Lung (tissue), 12 donors: Measurements from ENCODE around the gene ZNF532. TPM values are rescaled to one million over a fixed set of nuclear protein-coding genes. Genes with fewer than 3 reads are reported as not detected.

Experiments used
- ATAC-seq: fragments of 200-7000 bp; cut with Tn5 transposase; one replicate; pipeline ENCODE4 v1.9.1; 2020; ENCODE audit warnings: moderate number of reproducible peaks; ENCODE audit not compliant: insufficient read depth, low FRiP score
- DNase-seq, 3 donors: peaks; one replicate each; pipeline ENCODE4 v3.0.0-alpha.2; 2013 to 2017
- H3K27ac ChIP-seq, 2 donors: one replicate each; pipeline ENCODE4 v1.5.1; 2013; ENCODE audit warnings: mild to moderate bottlenecking in 2 of 2, moderate library complexity in 2 of 2, control low read depth in 1 of 2, inconsistent platforms in 1 of 2, low read depth in 1 of 2, low read length in 1 of 2
- H3K27me3 ChIP-seq, 3 donors: one replicate each; pipeline ENCODE4 v1.5.1; 2013; ENCODE audit warnings: low read length in 2 of 3; ENCODE audit not compliant: control insufficient read depth in 3 of 3, insufficient read depth in 3 of 3
- H3K36me3 ChIP-seq, 4 donors: one replicate each; pipeline ENCODE4 v1.5.1; 2013; ENCODE audit warnings: low read length in 4 of 4, mild to moderate bottlenecking in 1 of 4, moderate library complexity in 1 of 4; ENCODE audit not compliant: control insufficient read depth in 4 of 4, insufficient read depth in 4 of 4
- H3K4me1 ChIP-seq, 5 donors: one replicate each; pipeline ENCODE4 v1.5.1; 2013; ENCODE audit warnings: low read length in 5 of 5, mild to moderate bottlenecking in 2 of 5, moderate library complexity in 1 of 5; ENCODE audit not compliant: control insufficient read depth in 5 of 5, insufficient read depth in 5 of 5
- H3K4me3 ChIP-seq: one replicate; pipeline ENCODE4 v1.5.1; 2013; ENCODE audit warnings: mild to moderate bottlenecking, control low read depth, moderate library complexity
- H3K9ac ChIP-seq, 2 donors: one replicate each; pipeline ENCODE4 v1.5.1; 2013; ENCODE audit warnings: low read length in 2 of 2, control low read depth in 1 of 2; ENCODE audit not compliant: insufficient read depth in 1 of 2
- H3K9me3 ChIP-seq, 4 donors: one replicate each; pipeline ENCODE4 v1.5.1; 2013; ENCODE audit warnings: low read length in 3 of 4, mild to moderate bottlenecking in 1 of 4, moderate library complexity in 1 of 4; ENCODE audit not compliant: control insufficient read depth in 4 of 4, insufficient read depth in 3 of 4
- CTCF ChIP-seq: IDR thresholded peaks from 2 replicates; pipeline ENCODE4 v1.5.1; 2012; ENCODE audit warnings: mild to moderate bottlenecking; ENCODE audit errors: control extremely low read depth, extremely low read depth
- WGBS, 2 donors: extraction: QIAGEN DNeasy Blood & Tissue Kit; methylation state at CpG; one replicate each; pipeline ENCODE4 v1.1.7; 2013; 5-methylcytosine and 5-hydroxymethylcytosine counted together
- polyA plus RNA-seq, 2 donors: library from polyadenylated mRNA; stranded (reverse); fragments of 200-250 nt; gene quantifications; one replicate each; pipeline ENCODE4 v1.2.1, GENCODE V29; 2013
- total RNA-seq, 2 donors: library from RNA; depleted of rRNA in 1 of 2; stranded (reverse); fragments of >200 nt in 1 of 2; gene quantifications; one replicate each; pipeline ENCODE4 v1.2.1, GENCODE V29; 2014 to 2021
- donor health status: control.
- donor health status: control.
- donor health status: Bipolar disorder and iron deficiency.
- donor health status: healthy.
- donor health status: DM: yes; HTN: yes; CAD: no.

Gene ZNF532
- total and polyA plus RNA-seq, 4 donors = 12.3 to 128 (median 38.6) TPM

GRCh38 chr18:58958628-58959027 is 94.0 kb downstream of the ZNF532 start:
- ATAC-seq = no peak
- Histone ChIP-seq H3K9ac (no peak overlapping the region), H3K4me3 (no peak overlapping the region), H3K9me3 (no peaks in the 10 kb centered on the region), H3K27me3 (no peaks in the 10 kb centered on the region), H3K36me3 (peaks cover 5 to 49% (median 24%) of the 10 kb centered on the region in 4 donors), H3K27ac (no peak overlapping the region), H3K4me1 (peaks cover 0 to 4% (median under 1%) of the 10 kb centered on the region in 5 donors)
- WGBS, 2 donors = 88 to 94% methylated on average over 3 of the region's 3 CpGs
- no peak for DNase-seq
- TF ChIP-seq CTCF = no peak

DNA sequence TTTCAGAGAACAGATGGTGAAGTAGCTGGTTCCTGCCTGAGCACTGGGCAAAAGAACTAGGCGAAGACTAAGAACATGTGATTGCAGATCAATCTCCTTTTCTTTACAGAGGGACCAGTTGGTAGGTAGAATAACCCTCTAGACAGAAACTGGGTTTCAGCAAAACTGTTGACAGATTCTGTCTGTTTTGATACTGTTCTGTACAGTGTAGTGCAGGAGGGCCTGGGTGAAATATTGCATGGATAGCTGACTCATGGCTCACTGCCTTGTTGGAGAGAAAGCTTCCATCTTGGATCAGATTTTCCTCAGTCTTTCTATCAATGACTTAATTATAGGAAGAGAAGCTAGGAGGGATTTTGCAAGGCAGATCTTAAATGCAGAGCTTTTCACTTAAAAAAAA is 95.8 kb downstream of the ZNF532 start:
- H3K27ac ChIP-seq = no peak overlapping the region

GRCh38 chr18:58960946-58961722 is 96.5 kb downstream of the ZNF532 start:
- Histone ChIP-seq H3K27me3 (no peaks in the 10 kb centered on the region), H3K27ac (no peak overlapping the region), H3K9me3 (no peaks in the 10 kb centered on the region), H3K4me1 (peaks cover 0 to 17% (median 6%) of the 10 kb centered on the region in 5 donors), H3K36me3 (peaks cover 5 to 31% (median 17%) of the 10 kb centered on the region in 4 donors), H3K4me3 (no peak overlapping the region), H3K9ac (no peak overlapping the region)
- DNase-seq (no peak), ATAC-seq (no peak)
- TF ChIP-seq CTCF = no peak
- WGBS, 2 donors = 94% methylated on average over 14 of the region's 14 CpGs

More for the DNA sequence above, 95.8 kb downstream of the ZNF532 start:
- WGBS, 2 donors = 44 to 93% methylated on average over 1 of the region's 1 CpG
- TF ChIP-seq CTCF = no peak
- H3K9me3 ChIP-seq = no peaks in the 10 kb centered on the region
- H3K36me3 ChIP-seq = peaks cover 5 to 32% (median 19%) of the 10 kb centered on the region in 4 donors
- ATAC-seq = no peak
- DNase-seq = no peak
- no peak overlapping the region for H3K4me3 ChIP-seq
- H3K27me3 ChIP-seq = no peaks in the 10 kb centered on the region
- peaks cover 0 to 11% (median 4%) of the 10 kb centered on the region in 5 donors for H3K4me1 ChIP-seq
- H3K9ac ChIP-seq = no peak overlapping the region
